ENCODE data around the gene FRG2.

DNA sequence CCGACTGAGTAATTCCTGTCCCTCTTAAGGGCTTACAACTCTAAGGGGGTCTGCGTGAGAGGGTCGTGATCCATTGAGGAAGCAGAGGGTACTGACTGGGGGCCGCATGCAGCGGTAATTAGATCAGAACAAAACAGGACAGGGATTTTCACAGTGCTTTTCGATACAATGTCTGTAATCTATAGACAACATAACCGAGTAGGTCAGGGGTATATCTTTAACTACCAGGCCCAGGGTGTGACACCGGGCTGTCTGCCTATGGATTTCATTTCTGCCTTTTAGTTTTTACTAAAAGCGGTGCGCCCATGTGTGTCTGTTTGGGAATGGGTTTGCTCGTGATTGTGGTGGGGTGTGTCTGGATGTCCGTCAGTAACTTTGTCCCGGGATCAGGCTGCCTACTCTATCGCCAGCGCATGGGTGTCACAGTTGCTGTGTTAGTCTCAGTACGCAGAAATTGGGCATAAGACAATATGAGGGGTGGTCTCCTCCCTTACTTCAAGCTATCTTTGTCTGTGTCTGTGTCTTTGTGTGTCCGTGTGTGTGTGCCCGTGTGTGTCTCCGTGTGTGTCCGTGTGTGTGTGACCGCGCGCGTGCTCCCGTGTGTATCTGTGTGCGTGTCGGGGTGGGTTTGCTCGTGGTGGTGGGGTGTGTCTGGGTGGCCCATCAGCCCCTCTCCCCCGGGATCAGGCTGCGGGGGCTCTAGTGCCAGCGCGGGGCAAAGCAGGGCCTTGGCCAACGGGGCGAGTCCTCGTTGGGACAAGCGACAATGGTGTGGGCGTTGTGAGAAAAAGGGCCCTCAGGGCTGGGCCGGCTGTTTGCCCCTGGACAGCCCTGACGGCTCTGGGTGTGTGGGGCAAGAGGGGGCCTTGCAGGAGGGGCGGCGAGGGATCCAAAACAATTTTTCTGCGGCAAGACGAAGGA is 10.4 kb downstream of the FRG2 start:
- TF ChIP-seq CTCF (IDR thresholded peaks at IDR 0.05) (no peak), POLR2A (IDR thresholded peaks at IDR 0.05) (no peak)

All from uterus (tissue), 2 donors.